Measurements from ENCODE around the gene FNDC10.

FNDC10 gene

DNA sequence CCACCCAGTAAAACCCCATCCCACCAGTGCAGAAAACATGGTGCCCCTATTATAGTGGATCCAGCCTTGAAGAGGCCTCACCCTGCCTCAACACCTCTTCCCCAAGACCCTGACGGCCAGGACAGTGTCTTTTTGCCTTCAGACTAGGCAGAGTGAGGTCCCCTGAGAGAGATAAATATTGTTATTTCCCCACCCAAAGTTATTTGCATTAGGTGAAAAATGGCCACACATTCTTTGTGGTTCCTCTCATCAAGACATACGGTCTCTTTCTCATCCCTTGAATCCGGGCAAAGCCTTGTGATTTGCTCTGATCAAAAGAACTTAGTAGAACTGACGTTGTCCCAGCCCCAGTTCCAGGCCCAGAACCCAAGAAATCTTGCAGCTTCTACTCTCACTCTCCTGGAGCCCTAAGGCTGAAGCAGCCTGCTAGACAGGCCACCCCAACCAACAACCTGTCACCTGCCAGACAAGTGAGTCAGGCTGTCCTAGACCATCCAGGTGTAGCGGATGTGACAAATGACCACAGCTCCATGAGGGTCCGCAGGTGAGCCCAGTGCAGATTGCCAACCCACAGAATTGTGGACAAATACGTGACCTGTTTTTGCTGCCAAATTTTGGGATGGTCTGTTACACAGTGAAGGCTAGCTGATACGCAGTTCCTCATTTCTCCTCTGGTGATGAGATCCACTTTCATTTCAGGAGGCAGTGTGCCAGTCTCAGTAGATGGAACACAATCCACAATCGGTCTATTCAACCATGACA is 17.2 kb downstream of the FNDC10 start:
- H2AFZ ChIP-seq (ENCODE audit: low read depth, low read length, severe bottlenecking): no peak overlapping the region
- H3K9me2 ChIP-seq (replicated peaks; ENCODE audit: insufficient read depth, low read length): no peaks in the 10 kb centered on the region
- H3K4me2 ChIP-seq (ENCODE audit: low read depth, low read length, poor library complexity, severe bottlenecking): no peak overlapping the region
- no peaks in the 10 kb centered on the region for H3K36me3 ChIP-seq (ENCODE audit: low read length)
- no peaks in the 10 kb centered on the region for H4K20me1 ChIP-seq (ENCODE audit: low read depth, low read length)
- no peak overlapping the region for H3K9ac ChIP-seq (ENCODE audit: low read length)
- no peak overlapping the region for H3K4me3 ChIP-seq (ENCODE audit: insufficient read depth, low read length, poor library complexity, severe bottlenecking)
- H3K79me2 ChIP-seq (ENCODE audit: insufficient read depth, low read length): no peaks in the 10 kb centered on the region
- no peak for TF ChIP-seq EZH2phosphoT487 (conservative IDR thresholded peaks at IDR 0.05; ENCODE audit: low read length)
- no peak for TF ChIP-seq CTCF (IDR thresholded peaks at IDR 0.05; ENCODE audit: insufficient read depth, low read length, poor library complexity, severe bottlenecking)
- H3K27ac ChIP-seq (ENCODE audit: low read depth, low read length): no peak overlapping the region
- no peaks in the 10 kb centered on the region for H3K9me3 ChIP-seq (ENCODE audit: insufficient read depth, low read length)
- H3F3A ChIP-seq (ENCODE audit: insufficient read depth): no peaks in the 10 kb centered on the region
- no peaks in the 10 kb centered on the region for H3K27me3 ChIP-seq (ENCODE audit: low read length)

DNA sequence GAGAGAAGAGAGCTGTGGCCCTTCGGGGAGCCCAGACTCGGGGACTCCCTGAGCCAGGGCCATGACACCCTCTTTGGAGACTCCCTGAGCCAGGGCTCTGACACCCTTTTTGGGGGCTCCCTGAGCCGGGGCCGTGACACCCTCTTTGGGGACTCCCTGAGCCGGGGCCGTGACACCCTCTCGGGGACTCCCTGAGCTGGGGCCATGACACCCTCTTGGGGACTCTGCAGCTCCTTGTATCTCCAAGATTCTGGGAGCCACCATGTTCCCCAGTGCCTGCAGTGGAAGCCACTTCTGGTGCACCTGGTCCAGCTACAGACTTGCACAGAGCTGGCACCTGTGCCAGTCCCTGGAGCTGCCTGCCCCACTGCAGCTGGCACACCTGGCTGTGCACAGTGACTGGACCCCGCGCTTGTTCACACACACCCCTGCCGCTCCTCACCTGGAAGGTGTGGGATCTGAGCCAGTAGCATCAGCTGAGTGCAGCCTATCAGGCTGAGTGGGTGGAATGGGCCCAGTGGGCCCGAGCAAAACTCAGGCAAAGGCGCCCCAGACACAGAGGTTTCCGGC is 21.5 kb downstream of the FNDC10 start:
- Histone ChIP-seq H3K9ac (ENCODE audit: low read length) (no peak overlapping the region), H3F3A (ENCODE audit: insufficient read depth) (no peaks in the 10 kb centered on the region), H3K4me2 (ENCODE audit: low read depth, low read length, poor library complexity, severe bottlenecking) (no peak overlapping the region), H2AFZ (ENCODE audit: low read depth, low read length, severe bottlenecking) (no peak overlapping the region), H3K27me3 (ENCODE audit: low read length) (no peaks in the 10 kb centered on the region), H3K36me3 (ENCODE audit: low read length) (no peaks in the 10 kb centered on the region), H3K9me3 (ENCODE audit: insufficient read depth, low read length) (no peaks in the 10 kb centered on the region), H4K20me1 (ENCODE audit: low read depth, low read length) (0 out of 2 replicates have a peak, but pooled peaks cover 3% of the 10 kb centered on the region), H3K9me2 (replicated peaks; ENCODE audit: insufficient read depth, low read length) (no peaks in the 10 kb centered on the region), H3K27ac (ENCODE audit: low read depth, low read length) (no peak overlapping the region), H3K79me2 (ENCODE audit: insufficient read depth, low read length) (peaks cover 10% of the 10 kb centered on the region), H3K4me3 (ENCODE audit: insufficient read depth, low read length, poor library complexity, severe bottlenecking) (no peak overlapping the region)
- TF ChIP-seq CTCF (IDR thresholded peaks at IDR 0.05; ENCODE audit: insufficient read depth, low read length, poor library complexity, severe bottlenecking) (no peak), EZH2phosphoT487 (conservative IDR thresholded peaks at IDR 0.05; ENCODE audit: low read length) (no peak)

GRCh38 chr1:1577367-1578011 is 22.4 kb downstream of the FNDC10 start:
- no peaks in the 10 kb centered on the region for H3F3A ChIP-seq (ENCODE audit: insufficient read depth)
- H3K9me3 ChIP-seq (ENCODE audit: insufficient read depth, low read length): no peaks in the 10 kb centered on the region
- no peak overlapping the region for H3K27ac ChIP-seq (ENCODE audit: low read depth, low read length)
- TF ChIP-seq CTCF (IDR thresholded peaks at IDR 0.05; ENCODE audit: insufficient read depth, low read length, poor library complexity, severe bottlenecking): no peak
- TF ChIP-seq EZH2phosphoT487 (conservative IDR thresholded peaks at IDR 0.05; ENCODE audit: low read length): no peak
- no peak overlapping the region for H2AFZ ChIP-seq (ENCODE audit: low read depth, low read length, severe bottlenecking)
- 0 out of 2 replicates have a peak, but pooled peaks cover 4% of the 10 kb centered on the region for H4K20me1 ChIP-seq (ENCODE audit: low read depth, low read length)
- no peak overlapping the region for H3K4me2 ChIP-seq (ENCODE audit: low read depth, low read length, poor library complexity, severe bottlenecking)
- no peak overlapping the region for H3K9ac ChIP-seq (ENCODE audit: low read length)
- H3K36me3 ChIP-seq (ENCODE audit: low read length): no peaks in the 10 kb centered on the region
- no peak overlapping the region for H3K4me3 ChIP-seq (ENCODE audit: insufficient read depth, low read length, poor library complexity, severe bottlenecking)
- H3K27me3 ChIP-seq (ENCODE audit: low read length): no peaks in the 10 kb centered on the region
- H3K79me2 ChIP-seq (ENCODE audit: insufficient read depth, low read length): peaks cover 20% of the 10 kb centered on the region
- H3K9me2 ChIP-seq (replicated peaks; ENCODE audit: insufficient read depth, low read length): no peaks in the 10 kb centered on the region
